Measurements from ENCODE around the gene AICDA.
"Not testable (repeated sequence)": the region's sequence is repeated elsewhere in the genome, so short reads cannot be mapped to it uniquely, and the experiment has no call there.

The AICDA gene

DNA sequence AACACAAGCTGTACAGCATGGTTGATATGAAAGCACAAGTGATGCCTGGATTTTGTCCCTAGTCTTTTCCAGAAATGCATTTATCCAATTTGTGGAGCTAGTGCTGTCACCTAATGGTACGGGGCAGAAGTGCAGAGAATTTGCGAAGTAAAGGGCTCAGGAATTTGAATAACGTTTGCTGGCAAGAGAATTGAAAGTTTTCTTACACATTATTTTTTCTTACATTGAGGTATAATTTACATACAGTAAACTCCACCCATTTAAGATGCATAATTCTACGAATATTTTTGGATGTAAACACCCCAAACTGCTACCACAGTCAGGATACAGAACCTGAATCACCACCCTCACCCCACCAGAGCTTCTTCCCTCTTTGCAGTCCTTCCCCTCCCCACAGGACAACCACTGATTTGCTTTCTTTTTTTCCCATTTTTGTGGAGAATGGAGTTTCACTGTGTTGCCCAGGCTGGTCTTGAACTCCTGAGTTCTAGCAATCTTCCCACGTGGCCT is 3.5 kb downstream of the AICDA start:
- no peak for DNase-seq (ENCODE audit: low read depth in 2 of 2)

DNA sequence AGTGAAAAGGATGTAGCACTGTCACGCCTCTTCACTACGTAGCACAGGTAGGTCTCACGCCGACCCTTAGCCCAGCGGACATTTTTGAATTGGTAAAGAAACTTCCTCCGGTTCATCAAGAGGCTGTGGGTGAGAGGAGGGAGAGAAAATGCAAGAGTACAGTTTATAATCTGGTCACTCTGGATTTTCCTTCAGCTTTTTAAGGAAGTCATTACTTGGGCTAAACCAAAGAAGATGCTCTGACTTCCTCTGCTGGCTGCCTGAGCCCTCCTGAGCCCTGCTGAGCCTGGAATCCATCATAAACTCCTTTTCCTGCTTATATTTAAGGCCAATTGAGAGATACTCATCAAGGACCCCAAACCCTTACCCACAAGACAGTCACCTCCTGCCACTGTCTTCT is 5.8 kb downstream of the AICDA start:
- DNase-seq (ENCODE audit: low read depth in 2 of 2): no peak

DNA sequence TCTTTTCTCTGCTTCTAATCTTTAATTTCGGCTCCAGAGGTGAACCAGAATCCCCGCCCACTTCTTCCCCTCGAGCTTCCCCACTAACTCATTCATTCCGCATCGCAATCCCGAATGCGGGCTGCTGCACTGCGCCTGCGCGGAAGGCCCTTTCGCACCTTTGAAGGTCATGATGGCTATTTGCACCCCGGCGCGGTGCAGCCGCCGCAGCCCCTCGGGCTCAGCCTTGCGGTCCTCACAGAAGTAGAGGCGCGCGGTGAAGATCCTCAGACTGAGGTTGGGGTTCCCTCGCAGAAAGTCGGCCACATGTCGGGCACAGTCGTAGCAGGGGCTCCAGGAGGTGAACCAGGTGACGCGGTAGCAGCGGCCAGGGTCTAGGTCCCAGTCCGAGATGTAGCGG is 7.6 kb downstream of the AICDA start:
- no peak for DNase-seq (ENCODE audit: low read depth in 2 of 2)

DNA sequence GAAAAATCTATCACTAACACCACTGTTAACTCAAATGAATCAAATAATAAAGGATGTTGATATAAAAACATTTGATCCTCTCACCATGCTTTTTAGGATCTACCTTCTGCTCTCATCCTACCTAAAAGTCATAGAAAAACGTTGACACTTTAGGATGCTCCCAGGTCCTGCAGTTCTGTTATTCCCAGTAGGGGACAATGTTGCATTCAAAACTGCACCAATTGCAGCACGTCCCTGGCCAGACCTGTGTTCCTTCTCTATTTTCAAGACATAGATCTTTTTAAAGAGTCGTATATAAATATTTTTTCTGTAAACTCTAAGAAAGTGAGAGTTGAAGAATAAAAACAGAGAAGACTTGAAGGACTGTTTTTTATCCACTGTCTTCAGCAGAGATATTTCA is 8.8 kb downstream of the AICDA start:
- DNase-seq (ENCODE audit: low read depth in 2 of 2): no peak

DNA sequence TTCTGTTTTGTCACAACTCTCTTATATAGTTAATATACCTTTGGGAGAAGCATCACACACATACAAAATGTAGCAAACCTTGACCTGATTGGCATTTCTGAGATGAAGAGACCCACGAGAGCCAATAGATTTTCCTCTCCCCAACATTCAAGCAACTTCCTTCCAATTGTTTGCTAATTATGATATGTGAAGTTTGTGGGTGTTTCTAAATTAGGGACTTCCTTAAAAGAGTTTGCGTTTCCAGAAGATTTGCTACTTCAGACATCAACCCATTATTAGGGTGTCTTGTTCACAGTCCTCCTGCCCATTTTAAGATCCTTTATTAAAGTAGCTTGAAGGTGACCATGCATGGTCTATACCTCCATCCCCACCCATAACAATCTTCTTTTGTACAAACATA is 9.4 kb downstream of the AICDA start:
- no peak for DNase-seq (ENCODE audit: low read depth in 2 of 2)

DNA sequence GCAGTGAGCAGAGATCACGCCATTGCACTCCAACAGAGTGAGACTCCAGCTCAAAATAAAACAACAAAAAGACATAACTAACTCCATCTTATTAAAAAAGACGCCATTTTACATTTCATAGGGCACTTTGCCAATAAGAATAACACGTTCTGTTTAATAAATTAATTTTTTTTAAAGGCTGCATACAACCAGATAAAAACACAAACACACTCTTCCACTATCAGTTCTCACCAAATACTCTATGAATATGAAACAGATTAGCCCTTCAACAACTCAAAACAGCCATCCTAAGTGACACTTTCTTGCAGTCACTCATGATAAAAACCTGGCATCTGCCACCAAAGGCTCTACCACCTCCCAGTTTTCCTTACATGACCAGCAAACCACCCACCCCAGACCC is 16.1 kb downstream of the AICDA start:
- no peak for DNase-seq (ENCODE audit: low read depth in 2 of 2)

DNA sequence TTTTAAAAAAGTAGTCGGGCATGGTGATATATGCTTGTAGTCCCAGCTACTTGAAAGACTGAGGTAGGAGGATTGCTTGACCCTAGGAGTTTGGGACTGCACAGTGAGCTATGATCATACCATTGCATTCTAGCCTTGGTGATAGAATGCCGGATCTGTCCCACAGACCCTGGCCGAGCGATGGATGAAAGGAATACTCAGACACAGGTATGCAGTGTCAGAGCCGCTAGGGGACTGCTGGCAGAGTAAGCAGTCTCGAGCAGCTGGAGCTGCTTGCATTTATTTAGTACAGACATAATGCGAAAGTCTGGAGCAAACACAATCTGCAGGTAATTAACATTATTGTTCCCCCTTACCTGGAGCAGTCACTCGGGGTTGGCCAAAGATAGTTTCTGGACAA is 18.6 kb downstream of the AICDA start:
- no peak for DNase-seq (ENCODE audit: low read depth in 2 of 2)

DNA sequence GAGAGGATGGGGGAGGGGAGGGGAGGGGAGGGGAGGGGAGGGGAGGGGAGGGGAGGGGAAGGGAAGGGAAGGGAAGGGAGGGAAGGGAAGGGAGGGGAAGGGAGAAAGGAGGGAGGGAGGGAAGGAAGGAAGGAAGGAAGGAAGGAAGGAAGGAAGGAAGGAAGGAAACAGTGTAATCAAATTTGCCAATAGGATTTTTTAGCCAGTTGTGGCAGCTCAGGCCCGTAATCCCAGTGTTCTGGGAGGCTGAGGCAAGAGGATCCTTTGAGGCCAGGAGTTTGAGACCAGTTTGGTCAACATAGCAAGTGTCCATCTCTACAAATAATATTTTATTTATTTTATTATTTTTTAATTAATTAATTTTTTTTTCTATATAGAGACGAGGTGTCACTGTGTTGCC is 19.4 kb downstream of the AICDA start:
- DNase-seq (ENCODE audit: low read depth in 2 of 2): no peak

DNA sequence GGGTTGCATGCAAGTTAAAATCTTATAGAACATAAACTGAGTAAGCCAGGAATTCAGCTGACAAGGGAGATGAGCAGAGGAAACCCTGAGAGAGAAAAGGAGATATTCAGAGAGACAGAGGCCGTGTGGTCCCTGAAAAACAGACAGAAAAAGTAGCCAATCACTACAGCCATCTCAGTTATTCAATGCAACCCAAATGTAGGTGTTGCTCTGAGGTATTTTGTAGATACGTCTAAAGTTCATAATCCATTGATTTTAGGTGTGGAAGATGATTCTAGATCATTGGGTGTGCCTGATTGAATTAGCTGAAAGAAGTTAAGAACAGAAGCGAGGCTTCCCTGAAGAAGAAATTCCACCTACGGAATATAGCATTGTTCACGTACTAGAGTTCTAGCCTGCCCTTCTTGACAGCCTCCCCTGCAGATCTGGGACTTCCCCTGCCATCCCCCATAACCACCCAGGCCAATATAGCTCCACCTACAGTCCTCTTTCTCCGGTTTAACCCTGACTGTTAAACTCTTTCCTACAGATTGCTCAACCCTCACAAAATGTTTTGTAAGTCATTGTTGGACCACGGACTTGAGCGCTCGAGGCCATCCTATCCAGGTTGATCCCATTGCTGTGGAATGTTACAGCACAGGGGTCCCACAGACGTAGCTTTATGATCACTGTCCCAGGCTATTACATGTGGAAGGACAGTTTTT is 21.7 kb downstream of the AICDA start:
- DNase-seq (ENCODE audit: low read depth in 2 of 2): no peak

DNA sequence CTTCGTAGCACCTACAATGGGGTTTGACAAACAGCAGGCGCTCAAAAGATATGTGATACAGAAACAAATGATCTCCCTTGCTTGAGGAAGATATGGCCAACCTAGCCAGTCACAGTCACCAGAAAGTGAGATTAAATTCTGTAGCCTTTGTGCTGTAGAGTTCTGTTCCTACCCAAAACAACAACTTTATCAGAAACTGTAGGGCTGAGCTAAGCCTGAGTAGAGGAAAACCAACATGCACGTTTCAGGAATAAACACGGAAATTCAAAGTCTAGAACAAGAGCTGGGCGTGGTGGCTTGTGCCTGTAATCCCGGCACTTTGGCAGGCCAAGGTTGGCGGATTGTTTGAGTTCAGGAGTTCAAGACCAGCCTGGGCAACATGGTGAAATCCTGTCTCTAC is 23.0 kb downstream of the AICDA start:
- DNase-seq (ENCODE audit: low read depth in 2 of 2): no peak

DNA sequence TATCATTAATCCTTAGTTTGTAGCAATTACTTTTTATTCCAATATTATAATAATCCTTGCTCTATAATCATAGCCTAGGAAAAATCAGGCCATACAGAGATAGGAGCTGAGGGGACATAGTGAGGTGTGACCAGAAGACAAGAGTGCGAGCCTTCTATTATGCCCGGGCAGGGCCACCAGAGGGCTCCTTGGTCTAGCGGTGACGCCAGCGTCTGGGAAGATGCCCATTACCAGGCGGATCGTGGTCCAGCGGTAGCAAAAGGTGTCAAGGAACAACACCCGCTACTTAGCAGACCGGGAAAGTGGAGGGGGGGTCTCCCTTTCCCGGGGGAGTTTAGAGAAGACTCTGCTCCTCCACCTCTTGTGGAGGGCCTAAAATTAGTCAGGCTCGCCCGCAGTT is 28.2 kb downstream of the AICDA start:
- DNase-seq (ENCODE audit: low read depth in 2 of 2): not testable (repeated sequence)

DNA sequence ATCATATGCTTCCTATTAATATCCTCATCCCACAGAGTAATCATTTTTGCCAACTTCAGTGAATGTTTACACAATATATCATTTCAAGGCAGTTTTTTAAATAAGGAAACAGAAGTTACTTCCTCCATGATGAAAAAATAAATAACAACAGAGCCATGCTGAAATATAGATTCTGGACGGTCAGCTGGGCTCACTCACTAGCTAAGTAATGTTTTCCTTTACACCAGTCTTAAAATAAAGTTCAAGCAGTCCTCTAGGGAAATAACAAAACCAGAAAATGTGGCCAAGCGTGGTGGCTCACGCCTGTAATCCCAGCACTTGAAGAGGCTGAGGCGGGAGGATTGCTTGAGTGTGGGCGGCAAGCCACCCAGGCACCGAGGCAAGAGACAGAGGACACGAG is 28.7 kb downstream of the AICDA start:
- no peak for DNase-seq (ENCODE audit: low read depth in 2 of 2)

DNA sequence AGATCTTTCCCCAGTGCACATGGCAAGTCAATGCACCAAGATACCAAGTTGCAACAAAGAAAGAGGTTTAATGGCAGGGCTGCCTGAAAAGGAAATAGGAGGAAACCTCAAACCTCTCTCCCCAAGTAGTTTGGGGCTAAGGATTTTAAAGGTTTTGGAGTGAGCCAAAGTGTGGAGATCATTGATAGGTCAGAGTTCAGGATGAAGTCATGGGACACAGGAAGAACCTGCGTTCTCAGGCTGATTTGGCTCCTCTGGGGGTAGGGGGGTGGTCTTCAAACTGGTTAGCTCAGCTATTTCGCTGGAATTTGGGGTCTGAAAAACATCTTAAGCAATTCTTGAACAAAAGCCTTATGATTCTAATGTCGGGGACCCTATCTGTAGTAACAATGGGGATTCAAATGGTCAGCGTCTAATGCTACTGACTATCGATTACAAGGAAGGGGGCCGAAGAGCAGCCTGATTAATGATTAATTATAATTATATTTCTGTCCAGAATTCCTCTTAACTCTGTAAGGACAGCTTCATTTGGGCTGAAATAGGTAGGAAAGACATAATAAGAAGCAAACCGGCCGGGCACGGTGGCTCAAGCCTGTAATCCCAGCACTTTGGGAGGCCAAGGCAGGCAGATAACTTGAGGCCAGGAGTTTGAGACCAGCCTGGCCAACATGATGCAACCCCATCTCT is 31.4 kb downstream of the AICDA start:
- no peak for DNase-seq (ENCODE audit: low read depth in 2 of 2)

DNA sequence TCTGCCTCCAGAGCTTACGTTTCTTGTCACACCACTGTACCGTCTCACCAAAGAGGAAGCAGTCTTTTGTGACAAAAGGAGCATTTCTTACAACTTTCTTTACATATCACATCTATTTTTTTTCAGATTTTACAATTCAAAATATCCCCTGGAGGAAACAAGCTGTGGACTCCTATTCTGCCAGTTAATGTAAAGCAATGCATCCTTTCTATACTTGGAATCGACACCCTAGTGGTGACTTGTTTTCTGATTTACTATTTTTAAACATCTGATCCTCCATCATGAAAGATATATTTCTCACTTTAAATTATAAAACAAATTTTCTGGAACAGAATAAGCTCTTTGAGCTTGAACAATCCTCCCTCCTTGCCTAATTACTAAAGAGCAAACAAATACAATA is 34.8 kb downstream of the AICDA start:
- no peak for DNase-seq (ENCODE audit: low read depth in 2 of 2)

DNA sequence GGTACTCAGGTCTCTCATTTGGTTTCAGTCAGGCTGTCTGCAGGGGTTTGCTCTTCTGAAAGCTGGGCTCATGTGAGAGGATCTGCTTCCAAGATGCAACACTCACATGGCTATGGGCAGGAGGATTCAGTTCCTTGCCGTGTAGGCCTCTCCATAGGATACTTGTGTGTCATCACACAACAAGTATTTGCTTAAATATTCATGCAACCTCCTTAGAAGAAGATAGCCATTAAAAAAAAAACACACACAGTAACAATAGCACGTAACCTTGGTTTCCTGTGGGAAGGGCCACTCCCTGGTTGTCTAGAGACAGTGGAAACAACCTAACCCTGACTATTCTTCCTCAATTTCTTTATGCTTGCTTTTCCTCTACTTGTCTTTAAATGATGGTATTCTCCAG is 40.2 kb downstream of the AICDA start:
- DNase-seq (ENCODE audit: low read depth in 2 of 2): no peak

DNA sequence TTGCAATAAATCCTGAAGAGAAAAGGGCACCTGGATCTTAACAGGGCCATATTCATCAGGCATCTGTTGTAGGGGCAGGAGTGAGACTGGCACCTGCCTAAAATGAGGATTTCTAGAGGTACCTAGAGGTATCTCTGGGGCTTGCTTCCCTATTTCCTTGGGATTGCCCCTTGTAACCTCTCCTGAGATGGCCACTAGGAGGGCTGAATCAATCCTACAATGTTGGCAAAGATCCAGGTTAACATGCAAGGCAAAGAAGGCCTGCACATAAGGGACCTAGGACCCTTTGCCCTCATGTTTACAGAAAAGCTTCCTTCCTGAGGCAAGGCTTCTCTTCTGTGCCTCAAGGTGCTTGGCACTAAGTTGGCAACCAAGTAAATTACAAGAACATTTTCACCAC is 46.1 kb downstream of the AICDA start:
- no peak for DNase-seq (ENCODE audit: low read depth in 2 of 2)

DNA sequence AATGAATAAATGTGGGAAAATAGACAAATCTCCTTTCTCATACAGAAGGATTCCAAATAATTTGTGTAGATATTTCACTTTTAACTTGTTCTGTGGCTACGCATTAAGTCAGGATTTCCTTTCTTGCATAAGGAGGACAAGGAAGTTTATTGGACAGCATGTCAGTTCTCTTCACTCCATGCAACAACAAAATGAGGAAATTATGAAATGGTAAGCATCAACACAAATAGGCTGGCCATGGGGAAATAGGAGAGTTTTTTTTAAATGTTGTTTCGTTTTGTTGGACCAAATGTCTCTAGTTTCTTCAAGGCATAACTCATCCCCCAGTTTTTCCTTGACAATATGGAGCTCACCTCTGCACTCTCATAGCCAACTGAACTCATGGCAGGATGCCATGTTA is 46.6 kb downstream of the AICDA start:
- not testable (repeated sequence) for DNase-seq (ENCODE audit: low read depth in 2 of 2)

DNA sequence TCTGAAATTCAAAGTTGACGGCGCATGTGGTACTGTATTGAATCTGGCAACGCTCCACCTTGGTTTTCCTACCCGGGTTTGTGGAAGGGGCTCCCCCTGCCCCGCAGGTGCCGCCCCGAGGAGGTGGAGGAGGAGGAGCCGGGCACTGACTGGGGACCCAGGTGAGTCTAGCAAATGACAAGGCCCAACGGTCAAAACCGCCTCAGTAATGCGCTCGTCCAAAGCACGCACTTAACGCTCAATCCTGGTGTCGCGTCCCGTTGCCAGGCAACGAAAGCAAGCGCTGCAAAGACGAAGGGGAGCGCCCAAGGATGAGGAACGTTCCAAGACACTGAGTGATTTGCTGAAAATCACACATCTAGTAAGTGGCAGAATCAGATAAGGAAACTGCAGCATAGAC is 48.0 kb downstream of the AICDA start:
- no peak for DNase-seq (ENCODE audit: low read depth in 2 of 2)

DNA sequence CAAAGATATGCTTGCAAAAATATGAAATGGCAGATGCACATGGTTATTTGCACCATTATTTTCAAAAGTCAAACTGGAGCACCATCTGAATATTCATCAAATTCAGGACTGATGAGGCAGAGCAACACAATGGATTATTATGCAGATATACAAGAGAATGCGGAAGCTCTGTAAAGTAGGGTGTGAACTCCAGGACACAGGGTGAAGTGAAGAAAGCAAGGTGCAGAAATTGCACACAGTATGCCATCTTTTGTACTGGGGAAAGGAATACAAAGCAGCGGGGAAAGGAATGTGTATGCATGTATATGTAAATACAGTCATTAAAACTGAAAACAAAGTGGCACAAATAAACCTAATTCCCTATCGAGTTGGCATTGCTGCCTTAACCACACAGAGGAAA is 49.3 kb downstream of the AICDA start:
- no peak for DNase-seq (ENCODE audit: low read depth in 2 of 2)

DNA sequence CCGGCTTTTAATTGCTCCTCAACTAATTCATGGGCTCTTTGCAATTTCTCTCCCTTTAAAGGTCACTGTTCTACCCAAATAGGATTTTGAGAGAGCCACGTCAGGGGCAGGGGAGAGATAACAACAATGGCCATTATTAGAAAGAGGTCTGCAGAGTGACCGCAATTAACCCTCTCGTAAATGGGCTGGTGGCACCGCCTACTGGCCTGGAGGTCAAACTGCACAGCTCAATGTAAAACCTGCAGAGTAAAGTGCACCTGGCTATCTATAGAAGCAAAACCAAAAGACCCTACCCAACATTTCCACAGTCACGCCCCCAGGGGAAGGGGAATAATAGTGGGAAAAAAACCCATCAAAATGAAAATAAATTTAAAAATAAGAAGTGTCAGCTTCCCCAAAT is 50.3 kb downstream of the AICDA start:
- no peak for DNase-seq (ENCODE audit: low read depth in 2 of 2)

DNA sequence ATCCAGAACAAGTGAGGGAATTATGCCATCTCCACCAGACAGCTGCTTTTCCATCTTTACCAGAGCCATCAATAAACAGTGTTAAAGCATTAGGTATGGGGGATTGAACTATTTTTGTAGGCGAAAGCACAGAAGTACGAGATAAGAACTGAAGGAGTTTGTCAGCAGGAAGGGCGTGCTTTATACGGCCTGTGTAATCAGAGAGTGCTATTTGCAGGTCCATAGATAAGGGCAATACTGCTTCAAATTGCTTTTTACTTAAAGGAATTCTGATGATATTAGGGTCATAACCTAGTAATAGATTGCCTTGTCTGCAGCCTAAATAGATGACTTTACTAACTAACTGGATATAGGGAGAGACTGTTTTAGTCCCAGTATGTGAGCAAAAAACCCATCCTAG is 51.6 kb downstream of the AICDA start:
- no peak for DNase-seq (ENCODE audit: low read depth in 2 of 2)

DNA sequence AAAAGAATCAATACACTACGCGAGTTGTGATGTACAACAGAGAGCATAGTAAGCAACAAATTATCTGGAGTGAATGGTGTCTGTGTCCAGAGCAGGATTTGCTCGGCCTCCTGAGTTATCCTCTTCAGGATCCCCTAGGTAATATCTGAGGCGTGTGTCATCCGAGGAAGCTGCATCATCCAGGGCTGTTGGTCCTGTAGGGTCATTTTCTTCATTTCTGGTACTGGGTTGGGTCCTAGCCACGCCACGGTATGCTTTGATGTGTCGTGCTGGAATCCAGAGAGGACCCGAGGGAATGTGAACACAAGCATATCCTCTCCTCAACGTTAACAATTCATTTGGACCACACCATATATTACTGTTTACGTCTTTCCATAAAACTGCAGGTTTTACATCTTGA is 53.0 kb downstream of the AICDA start:
- no peak for DNase-seq (ENCODE audit: low read depth in 2 of 2)

DNA sequence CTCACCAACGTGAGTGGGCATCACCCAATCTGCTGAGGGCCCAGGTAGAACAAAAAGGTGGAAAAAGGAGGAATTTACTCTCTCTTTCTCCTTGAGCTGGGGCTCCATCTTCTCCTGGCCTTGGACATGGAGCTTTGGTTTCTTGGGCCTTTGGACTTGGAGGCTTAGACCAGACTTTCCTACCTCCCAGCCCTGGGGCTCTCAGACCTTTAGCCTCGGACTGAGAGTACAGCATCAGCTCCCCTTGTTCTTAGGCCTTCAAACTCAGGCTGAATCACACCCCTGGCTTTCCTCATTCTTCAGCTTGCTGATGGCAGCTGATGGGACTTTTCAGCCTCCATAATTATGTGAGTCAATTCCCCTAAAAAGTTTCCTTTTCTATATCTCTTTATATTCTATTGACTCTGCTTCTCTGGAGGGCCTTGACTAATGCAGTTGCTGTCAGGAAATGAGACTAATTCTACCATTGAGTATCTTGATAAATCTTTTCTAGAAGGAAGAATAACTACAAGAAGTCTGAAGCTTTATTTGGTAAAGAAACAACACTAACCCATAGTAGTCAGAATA is 56.0 kb downstream of the AICDA start:
- DNase-seq (ENCODE audit: low read depth in 2 of 2): no peak
